PC-9 (cell line): ENCODE measurements around the gene LMF1.

Experiments used
- CTCF ChIP-seq: fragments of 200-600 bp; sonication (generic); conservative IDR thresholded peaks from 2 replicates; pipeline ENCODE4 v1.6.1; 2017; ENCODE audit warnings: mixed run types, antibody characterized with exemption, mild to moderate bottlenecking, moderate library complexity
- EZH2 ChIP-seq: fragments of 200-600 bp; sonication (generic); IDR thresholded peaks from 2 replicates; pipeline ENCODE4 v1.8.0; 2017; ENCODE audit warnings: antibody characterized with exemption, low read depth

- no peak for TF ChIP-seq CTCF
- TF ChIP-seq EZH2, result no peak
Observed at GRCh38 chr16:886084-886543, 84.7 kb downstream of the LMF1 start.
